Neural cell (in vitro differentiated cells): ENCODE results near the gene APOB. TPM values are rescaled to one million over a fixed set of nuclear protein-coding genes. Genes with fewer than 3 reads are reported as not detected.

Source experiments
- H2AFZ ChIP-seq: fragments of 200-600, 300-800 bp; sonication (generic), shearing (Covaris generic); 2 replicates; pipeline ENCODE4 v1.6.0; 2014; ENCODE audit warnings: low read depth, mild to moderate bottlenecking, antibody characterized with exemption, low read length, moderate library complexity
- H3F3A ChIP-seq: fragments of 200-600 bp; shearing (Covaris generic); 2 replicates; pipeline ENCODE4 v1.6.1; 2016; ENCODE audit warnings: mild to moderate bottlenecking, moderate library complexity, mixed read lengths, antibody characterized with exemption, low read length; ENCODE audit not compliant: insufficient read depth, poor library complexity, severe bottlenecking
- H3K27ac ChIP-seq: fragments of 200-600, 300-800 bp; sonication (generic), shearing (Covaris generic); 2 replicates; pipeline ENCODE4 v1.5.1; 2014; ENCODE audit warnings: mild to moderate bottlenecking, low read length, moderate library complexity
- H3K27me3 ChIP-seq: fragments of 300-800, 200-600 bp; sonication (generic), shearing (Covaris generic); 2 replicates; pipeline ENCODE4 v1.6.0; 2014; ENCODE audit warnings: mild to moderate bottlenecking, low read depth, low read length, moderate library complexity; ENCODE audit not compliant: insufficient read depth
- H3K36me3 ChIP-seq: fragments of 300-800, 200-600 bp; sonication (generic), shearing (Covaris generic); 2 replicates; pipeline ENCODE4 v1.5.1; 2014; ENCODE audit warnings: mild to moderate bottlenecking, antibody characterized with exemption, low read length, moderate library complexity; ENCODE audit not compliant: insufficient read depth
- H3K4me2 ChIP-seq: fragments of 300-800, 200-600 bp; sonication (generic), shearing (Covaris generic); 2 replicates; pipeline ENCODE4 v1.6.0; 2014; ENCODE audit warnings: mild to moderate bottlenecking, low read length
- H3K4me3 ChIP-seq: fragments of 300-800, 200-600 bp; sonication (generic), shearing (Covaris generic); 2 replicates; pipeline ENCODE4 v1.5.1; 2014; ENCODE audit warnings: mild to moderate bottlenecking, low read length, moderate library complexity
- H3K79me2 ChIP-seq: fragments of 200-600 bp; shearing (Covaris generic); replicated peaks from 2 replicates; pipeline ENCODE4 v1.6.0; 2014; ENCODE audit warnings: mild to moderate bottlenecking, low read length, moderate library complexity; ENCODE audit not compliant: insufficient read depth
- H3K9ac ChIP-seq: fragments of 300-800, 200-600 bp; sonication (generic), shearing (Covaris generic); 2 replicates; pipeline ENCODE4 v1.6.1; 2016; ENCODE audit warnings: mild to moderate bottlenecking, low read length, mixed read lengths
- H3K9me2 ChIP-seq: fragments of 200-600 bp; shearing (Covaris generic); 2 replicates; pipeline ENCODE4 v1.6.1; 2016; ENCODE audit warnings: mild to moderate bottlenecking, low read length, mixed read lengths; ENCODE audit not compliant: insufficient read depth
- H3K9me3 ChIP-seq: fragments of 200-600, 300-800 bp; sonication (generic), shearing (Covaris generic); 2 replicates; pipeline ENCODE4 v1.6.1; 2016; ENCODE audit warnings: mild to moderate bottlenecking, mixed run types, low read length, moderate library complexity, mixed read lengths
- H4K20me1 ChIP-seq: fragments of 200-600 bp; shearing (Covaris generic); 2 replicates; pipeline ENCODE4 v1.6.1; 2016; ENCODE audit warnings: mild to moderate bottlenecking, mixed run types; ENCODE audit not compliant: insufficient read depth
- EP300 ChIP-seq: fragments of 450-650 bp; conservative IDR thresholded peaks from 2 replicates; pipeline ENCODE4 v1.6.1; 2014; ENCODE audit warnings: antibody characterized with exemption, mild to moderate bottlenecking, moderate library complexity; ENCODE audit not compliant: poor library complexity, severe bottlenecking
- EZH2 ChIP-seq: fragments of 200-600, 300-800 bp; shearing (Covaris generic), sonication (generic); IDR thresholded peaks from 2 replicates; pipeline ENCODE4 v1.6.1; 2014; ENCODE audit warnings: antibody characterized with exemption, low read length, borderline replicate concordance, mild to moderate bottlenecking; ENCODE audit not compliant: insufficient read depth, poor library complexity, severe bottlenecking
- POLR2AphosphoS5 ChIP-seq: IDR thresholded peaks from 2 replicates; pipeline ENCODE4 v1.6.1; 2012
- RAD21 ChIP-seq: fragments of 450-650 bp; conservative IDR thresholded peaks from 2 replicates; pipeline ENCODE4 v1.6.1; 2014; ENCODE audit warnings: antibody characterized with exemption, mild to moderate bottlenecking, moderate library complexity
- REST ChIP-seq: IDR thresholded peaks from 2 replicates; pipeline ENCODE4 v1.6.1; 2012; ENCODE audit warnings: borderline replicate concordance
- SMC3 ChIP-seq: fragments of 450-650 bp; conservative IDR thresholded peaks from 2 replicates; pipeline ENCODE4 v1.6.1; 2014; ENCODE audit warnings: antibody characterized with exemption, mild to moderate bottlenecking, moderate library complexity; ENCODE audit not compliant: poor library complexity
- polyA minus RNA-seq: library from RNA; depleted of rRNA, polyadenylated mRNA; stranded (reverse); fragments of >200 nt; gene quantifications from 2 replicates; pipeline ENCODE4 v1.2.3, GENCODE V29; 2014
- polyA plus RNA-seq: library from polyadenylated mRNA; depleted of rRNA; stranded (reverse); fragments of >200 nt; gene quantifications from 2 replicates; pipeline ENCODE4 v1.2.3, GENCODE V29; 2014
- TF ChIP-seq, protein P1 (sequence below): fragments of 450-650 bp; IDR thresholded peaks from 2 replicates; pipeline ENCODE4 v1.5.1; 2014; ENCODE audit warnings: antibody characterized with exemption, mild to moderate bottlenecking, moderate library complexity; ENCODE audit not compliant: poor library complexity, severe bottlenecking

The APOB gene, protein sequence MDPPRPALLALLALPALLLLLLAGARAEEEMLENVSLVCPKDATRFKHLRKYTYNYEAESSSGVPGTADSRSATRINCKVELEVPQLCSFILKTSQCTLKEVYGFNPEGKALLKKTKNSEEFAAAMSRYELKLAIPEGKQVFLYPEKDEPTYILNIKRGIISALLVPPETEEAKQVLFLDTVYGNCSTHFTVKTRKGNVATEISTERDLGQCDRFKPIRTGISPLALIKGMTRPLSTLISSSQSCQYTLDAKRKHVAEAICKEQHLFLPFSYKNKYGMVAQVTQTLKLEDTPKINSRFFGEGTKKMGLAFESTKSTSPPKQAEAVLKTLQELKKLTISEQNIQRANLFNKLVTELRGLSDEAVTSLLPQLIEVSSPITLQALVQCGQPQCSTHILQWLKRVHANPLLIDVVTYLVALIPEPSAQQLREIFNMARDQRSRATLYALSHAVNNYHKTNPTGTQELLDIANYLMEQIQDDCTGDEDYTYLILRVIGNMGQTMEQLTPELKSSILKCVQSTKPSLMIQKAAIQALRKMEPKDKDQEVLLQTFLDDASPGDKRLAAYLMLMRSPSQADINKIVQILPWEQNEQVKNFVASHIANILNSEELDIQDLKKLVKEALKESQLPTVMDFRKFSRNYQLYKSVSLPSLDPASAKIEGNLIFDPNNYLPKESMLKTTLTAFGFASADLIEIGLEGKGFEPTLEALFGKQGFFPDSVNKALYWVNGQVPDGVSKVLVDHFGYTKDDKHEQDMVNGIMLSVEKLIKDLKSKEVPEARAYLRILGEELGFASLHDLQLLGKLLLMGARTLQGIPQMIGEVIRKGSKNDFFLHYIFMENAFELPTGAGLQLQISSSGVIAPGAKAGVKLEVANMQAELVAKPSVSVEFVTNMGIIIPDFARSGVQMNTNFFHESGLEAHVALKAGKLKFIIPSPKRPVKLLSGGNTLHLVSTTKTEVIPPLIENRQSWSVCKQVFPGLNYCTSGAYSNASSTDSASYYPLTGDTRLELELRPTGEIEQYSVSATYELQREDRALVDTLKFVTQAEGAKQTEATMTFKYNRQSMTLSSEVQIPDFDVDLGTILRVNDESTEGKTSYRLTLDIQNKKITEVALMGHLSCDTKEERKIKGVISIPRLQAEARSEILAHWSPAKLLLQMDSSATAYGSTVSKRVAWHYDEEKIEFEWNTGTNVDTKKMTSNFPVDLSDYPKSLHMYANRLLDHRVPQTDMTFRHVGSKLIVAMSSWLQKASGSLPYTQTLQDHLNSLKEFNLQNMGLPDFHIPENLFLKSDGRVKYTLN (N-terminal part only)
- polyA plus RNA-seq (not detected in 2 replicates), polyA minus RNA-seq (under 0.01 and 0.24 TPM in 2 replicates)

DNA sequence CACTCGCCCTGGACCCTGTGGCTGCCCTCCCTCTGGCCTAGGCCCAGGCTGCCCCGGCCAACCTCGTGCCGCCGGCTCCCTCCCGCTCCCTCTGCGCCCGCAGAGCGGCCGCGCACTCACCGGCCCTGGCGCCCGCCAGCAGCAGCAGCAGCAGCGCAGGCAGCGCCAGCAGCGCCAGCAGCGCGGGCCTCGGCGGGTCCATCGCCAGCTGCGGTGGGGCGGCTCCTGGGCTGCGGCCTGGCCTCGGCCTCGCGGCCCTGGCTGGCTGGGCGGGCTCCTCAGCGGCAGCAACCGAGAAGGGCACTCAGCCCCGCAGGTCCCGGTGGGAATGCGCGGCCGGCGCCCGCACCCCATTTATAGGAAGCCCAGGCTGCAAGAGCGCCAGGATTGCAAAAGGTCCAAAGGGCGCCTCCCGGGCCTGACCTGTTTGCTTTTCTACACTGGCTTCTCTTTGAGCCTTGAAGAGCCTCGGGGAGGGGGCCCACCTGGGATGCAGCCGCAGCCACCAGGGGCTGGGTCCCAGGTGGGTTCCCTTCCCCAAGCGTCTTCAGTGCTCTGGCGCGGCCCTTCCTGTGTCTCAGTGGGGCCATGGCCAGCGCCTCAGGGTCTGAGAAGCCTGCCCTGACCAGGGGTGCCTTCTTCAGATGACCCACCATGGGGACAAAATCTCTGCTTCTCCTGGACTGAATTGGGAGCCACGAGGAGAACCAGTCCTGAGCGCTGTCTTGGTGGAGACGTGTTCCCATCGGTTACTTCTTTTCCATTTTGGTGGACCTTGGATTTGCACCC is at the start of gene APOB:
APOB (minus strand) TSS at position 330 of the 789 bp plus-strand sequence; CDS start at position 202, 128 bp downstream.
- H3K4me3 ChIP-seq = no peak within 1 kb of the TSS
- peaks cover 9% of the 10 kb centered on the region for H3K27me3 ChIP-seq
- H3K9ac ChIP-seq = no peak within 1 kb of the TSS
- no peaks in the 10 kb centered on the region for H3K9me2 ChIP-seq
- no peaks in the 10 kb centered on the region for H3K9me3 ChIP-seq
- no peak within 1 kb of the TSS for H3K27ac ChIP-seq
- no peaks in the 10 kb centered on the region for H3K79me2 ChIP-seq
- no peak within 1 kb of the TSS for H3K4me2 ChIP-seq
- no peak for TF ChIP-seq RAD21
- H4K20me1 ChIP-seq = no peaks in the 10 kb centered on the region
- no peak within 1 kb of the TSS for H2AFZ ChIP-seq
- no peaks in the 10 kb centered on the region for H3K36me3 ChIP-seq
- no peaks in the 10 kb centered on the region for H3F3A ChIP-seq

DNA sequence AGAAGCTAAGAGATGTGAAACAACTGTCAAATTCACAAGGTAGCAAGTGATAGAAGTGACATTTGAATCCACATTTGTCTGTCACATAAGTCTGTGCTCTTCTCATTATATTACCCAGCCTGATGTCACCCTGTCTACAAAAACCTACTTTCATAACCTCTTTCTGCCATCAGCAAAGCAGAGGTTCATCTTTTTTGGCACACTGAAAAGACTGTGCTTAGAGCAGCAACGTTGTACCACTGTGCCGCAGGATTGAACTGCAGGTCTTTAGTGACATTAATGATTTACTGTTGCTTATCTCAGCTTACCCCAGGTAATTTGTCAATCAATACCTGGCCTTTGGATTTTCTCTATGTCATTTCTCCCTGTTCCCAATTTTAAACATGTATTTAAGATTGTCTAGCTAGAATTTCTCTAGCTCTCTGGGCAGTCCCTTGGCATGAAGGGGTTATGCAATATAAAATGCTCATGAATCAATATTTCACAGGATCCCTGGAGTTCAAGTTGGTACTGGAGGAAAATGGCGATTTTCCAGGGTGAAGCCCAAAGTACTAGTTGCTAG is 48.5 kb upstream of the APOB start:
- H3K4me3 ChIP-seq = peak overlapping the region; percentile 23

More for the DNA sequence above, 48.5 kb upstream of the APOB start:
- no peaks in the 10 kb centered on the region for H3K79me2 ChIP-seq
- H3K27me3 ChIP-seq = no peaks in the 10 kb centered on the region
- H3K27ac ChIP-seq = peak overlapping the region; percentile 57
- H3K9ac ChIP-seq = no peak overlapping the region
- no peaks in the 10 kb centered on the region for H3K9me2 ChIP-seq
- no peak overlapping the region for H2AFZ ChIP-seq
- TF ChIP-seq POLR2AphosphoS5 (peak; percentile 79), REST (no peak), EP300 (peak; percentile 97), EZH2 (no peak), SMC3 (no peak)
- TF ChIP-seq, protein P1, sequence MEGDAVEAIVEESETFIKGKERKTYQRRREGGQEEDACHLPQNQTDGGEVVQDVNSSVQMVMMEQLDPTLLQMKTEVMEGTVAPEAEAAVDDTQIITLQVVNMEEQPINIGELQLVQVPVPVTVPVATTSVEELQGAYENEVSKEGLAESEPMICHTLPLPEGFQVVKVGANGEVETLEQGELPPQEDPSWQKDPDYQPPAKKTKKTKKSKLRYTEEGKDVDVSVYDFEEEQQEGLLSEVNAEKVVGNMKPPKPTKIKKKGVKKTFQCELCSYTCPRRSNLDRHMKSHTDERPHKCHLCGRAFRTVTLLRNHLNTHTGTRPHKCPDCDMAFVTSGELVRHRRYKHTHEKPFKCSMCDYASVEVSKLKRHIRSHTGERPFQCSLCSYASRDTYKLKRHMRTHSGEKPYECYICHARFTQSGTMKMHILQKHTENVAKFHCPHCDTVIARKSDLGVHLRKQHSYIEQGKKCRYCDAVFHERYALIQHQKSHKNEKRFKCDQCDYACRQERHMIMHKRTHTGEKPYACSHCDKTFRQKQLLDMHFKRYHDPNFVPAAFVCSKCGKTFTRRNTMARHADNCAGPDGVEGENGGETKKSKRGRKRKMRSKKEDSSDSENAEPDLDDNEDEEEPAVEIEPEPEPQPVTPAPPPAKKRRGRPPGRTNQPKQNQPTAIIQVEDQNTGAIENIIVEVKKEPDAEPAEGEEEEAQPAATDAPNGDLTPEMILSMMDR = no peak
- H4K20me1 ChIP-seq = no peaks in the 10 kb centered on the region
- no peaks in the 10 kb centered on the region for H3K36me3 ChIP-seq
- no peaks in the 10 kb centered on the region for H3K9me3 ChIP-seq
- H3F3A ChIP-seq = no peaks in the 10 kb centered on the region
- H3K4me2 ChIP-seq = no peak overlapping the region
